GM20000 (cell line): ENCODE measurements around the gene ARHGAP26.

Experiments used
- DNase-seq: peaks from one replicate; pipeline ENCODE4 v3.0.0; 2012; ENCODE audit warnings: low spot score
- TF ChIP-seq, protein P1 (sequence below): IDR thresholded peaks from 2 replicates; pipeline ENCODE4 v1.5.1; 2012; ENCODE audit warnings: mild to moderate bottlenecking, control low read depth; ENCODE audit errors: extremely low read depth, missing control alignments

ARHGAP26 gene

DNA sequence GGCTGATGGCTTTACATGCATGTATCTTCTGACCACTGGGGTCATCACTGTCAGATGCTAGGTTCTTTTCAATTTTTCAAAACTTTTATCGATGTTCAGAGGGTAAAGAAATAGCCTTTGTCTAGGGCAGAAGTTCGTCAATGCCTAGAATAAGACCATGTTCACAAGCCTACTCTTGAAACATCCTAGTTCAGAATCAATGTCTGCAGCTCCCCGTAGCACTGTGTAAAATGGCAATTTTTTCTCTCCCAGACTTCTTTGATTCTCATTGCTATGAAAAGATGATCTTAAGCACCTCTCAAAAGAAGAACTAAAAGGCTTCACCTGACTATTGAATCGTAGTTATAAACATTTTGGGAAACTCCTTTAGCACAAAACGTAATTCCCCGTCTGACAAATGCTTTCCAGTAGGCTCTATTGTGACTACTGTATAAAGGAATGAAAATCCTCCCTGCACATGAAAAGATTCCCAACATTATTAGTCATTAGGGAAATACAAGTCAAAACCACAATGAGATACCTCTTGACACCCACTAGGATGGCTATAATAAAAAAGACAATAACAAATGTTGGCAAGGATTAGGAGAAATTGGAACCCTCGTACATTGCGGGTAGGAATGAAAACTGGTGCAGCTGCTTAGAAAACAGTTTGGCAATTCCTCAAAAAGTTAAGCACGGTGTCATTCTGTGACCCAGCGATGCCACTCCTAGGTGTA lies 263.5 kb downstream of the ARHGAP26 start:
- no peak for DNase-seq

DNA sequence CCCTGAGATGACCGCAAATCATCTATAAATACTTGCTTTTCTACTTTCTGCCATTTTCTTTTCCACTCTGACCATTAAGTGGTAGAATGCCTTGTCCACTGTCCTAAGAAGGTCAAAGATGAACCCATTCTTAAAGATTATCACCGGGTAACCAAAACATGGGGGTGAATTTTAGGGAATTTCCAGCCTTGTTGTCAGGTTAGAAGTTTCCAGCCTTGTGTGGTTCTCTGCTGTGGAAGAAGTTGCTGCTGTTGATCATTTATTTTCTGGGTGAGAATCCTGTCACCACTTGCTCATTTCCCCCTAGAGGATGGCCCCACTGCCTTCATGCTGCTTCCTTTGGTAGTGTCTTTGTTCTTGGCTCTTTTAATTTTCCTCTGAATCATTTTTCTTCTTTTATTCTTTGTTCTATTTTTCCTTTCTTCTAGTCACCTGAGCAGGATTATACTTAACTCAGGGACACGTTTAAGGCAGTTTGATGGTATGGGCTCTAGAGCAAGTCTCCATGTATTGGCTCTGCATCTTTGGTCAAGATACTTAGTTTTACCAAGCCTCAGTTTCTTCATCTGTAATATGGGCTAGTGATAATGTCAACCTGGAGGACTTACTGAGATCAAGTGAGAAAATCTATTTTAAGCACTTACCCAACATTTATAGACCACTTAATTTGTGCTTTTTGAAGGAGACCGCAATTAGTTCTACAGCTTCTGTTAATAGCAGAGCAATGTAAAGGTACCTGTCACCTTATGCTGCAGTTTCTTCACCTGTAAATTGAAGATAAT lies 266.2 kb downstream of the ARHGAP26 start:
- DNase-seq, result peak; percentile 20

More for the DNA sequence above, 263.5 kb downstream of the ARHGAP26 start:
- TF ChIP-seq, protein P1, sequence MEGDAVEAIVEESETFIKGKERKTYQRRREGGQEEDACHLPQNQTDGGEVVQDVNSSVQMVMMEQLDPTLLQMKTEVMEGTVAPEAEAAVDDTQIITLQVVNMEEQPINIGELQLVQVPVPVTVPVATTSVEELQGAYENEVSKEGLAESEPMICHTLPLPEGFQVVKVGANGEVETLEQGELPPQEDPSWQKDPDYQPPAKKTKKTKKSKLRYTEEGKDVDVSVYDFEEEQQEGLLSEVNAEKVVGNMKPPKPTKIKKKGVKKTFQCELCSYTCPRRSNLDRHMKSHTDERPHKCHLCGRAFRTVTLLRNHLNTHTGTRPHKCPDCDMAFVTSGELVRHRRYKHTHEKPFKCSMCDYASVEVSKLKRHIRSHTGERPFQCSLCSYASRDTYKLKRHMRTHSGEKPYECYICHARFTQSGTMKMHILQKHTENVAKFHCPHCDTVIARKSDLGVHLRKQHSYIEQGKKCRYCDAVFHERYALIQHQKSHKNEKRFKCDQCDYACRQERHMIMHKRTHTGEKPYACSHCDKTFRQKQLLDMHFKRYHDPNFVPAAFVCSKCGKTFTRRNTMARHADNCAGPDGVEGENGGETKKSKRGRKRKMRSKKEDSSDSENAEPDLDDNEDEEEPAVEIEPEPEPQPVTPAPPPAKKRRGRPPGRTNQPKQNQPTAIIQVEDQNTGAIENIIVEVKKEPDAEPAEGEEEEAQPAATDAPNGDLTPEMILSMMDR, result no peak

DNA sequence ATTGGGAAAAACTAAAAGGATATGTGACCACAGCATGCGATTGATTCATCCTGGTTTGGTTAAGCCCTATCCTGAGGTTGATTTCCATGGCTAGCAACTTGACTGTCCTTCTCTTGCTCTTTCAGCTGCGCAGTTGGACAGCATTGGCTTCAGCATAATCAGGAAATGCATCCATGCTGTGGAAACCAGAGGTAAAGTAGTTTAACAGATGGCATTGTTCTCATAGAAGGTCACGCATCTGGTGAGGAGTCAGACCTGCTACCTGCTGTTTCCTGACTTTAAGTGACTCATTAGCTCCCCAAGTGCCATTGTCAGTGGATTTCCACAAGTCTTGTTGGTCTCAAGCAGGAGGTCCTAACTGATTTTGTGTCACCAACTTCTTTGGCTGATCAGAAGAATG lies 266.9 kb downstream of the ARHGAP26 start:
- TF ChIP-seq, protein P1, result no peak
- no peak for DNase-seq

More for the DNA sequence above, 266.2 kb downstream of the ARHGAP26 start:
- TF ChIP-seq, protein P1, result no peak

DNA sequence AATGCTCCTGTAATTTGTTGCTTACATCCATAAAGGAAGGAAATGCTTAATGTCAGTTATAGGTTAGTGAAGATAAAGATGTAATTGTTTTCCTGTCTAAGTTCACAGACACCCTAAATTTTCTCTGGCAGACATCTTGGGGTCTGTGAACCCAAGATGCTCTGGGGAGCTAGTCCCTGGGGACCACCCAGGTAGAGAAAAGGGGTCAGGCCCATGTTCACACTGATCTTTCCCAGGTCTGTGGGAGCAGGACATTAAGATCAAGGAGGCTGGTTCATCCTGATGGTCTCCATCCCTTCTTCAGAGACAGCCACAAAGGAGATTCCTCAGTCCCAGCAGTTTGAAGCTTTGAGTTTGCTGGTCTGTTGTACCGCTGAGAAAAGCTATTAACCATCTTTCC lies 267.5 kb downstream of the ARHGAP26 start:
- TF ChIP-seq, protein P1, result no peak
- DNase-seq, result no peak

DNA sequence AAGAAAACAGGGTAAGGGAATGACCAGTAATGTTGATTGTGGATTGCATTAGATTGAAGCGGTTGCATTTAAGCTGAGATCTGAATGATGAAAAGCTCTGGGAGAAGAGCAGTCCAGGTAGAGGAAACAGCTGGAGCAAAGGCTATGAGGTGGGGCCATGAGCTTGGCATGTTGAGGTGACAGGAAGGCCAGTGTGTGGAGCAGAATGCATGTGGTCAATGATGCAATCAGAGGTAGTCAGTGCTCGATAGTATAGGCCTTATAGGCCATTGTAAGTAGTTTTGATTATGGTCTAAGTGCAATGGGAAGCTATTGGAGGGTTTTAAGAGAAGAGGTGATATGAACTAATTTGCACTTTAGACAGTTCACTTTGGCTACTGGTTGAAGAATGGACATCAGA lies 270.4 kb downstream of the ARHGAP26 start:
- no peak for DNase-seq
- TF ChIP-seq, protein P1, result no peak

DNA sequence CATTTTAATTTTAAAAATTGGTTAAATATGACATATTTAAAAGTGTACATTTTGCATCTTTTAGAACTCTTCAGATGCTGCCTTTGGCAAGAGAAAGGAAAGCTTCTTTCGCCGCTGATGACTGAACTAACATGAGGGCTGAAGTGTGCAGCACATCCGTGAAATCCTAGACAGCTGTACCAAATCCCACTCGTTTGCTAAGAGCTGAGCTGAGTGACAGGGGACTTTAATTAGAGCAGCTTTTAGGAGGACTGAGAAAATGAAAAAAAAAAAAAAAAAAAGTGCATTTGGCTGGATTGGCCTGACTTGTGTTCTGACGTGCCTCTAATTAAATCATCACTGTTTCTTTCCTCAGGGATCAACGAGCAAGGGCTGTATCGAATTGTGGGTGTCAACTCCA lies 271.3 kb downstream of the ARHGAP26 start:
- no peak for DNase-seq
- TF ChIP-seq, protein P1, result no peak

DNA sequence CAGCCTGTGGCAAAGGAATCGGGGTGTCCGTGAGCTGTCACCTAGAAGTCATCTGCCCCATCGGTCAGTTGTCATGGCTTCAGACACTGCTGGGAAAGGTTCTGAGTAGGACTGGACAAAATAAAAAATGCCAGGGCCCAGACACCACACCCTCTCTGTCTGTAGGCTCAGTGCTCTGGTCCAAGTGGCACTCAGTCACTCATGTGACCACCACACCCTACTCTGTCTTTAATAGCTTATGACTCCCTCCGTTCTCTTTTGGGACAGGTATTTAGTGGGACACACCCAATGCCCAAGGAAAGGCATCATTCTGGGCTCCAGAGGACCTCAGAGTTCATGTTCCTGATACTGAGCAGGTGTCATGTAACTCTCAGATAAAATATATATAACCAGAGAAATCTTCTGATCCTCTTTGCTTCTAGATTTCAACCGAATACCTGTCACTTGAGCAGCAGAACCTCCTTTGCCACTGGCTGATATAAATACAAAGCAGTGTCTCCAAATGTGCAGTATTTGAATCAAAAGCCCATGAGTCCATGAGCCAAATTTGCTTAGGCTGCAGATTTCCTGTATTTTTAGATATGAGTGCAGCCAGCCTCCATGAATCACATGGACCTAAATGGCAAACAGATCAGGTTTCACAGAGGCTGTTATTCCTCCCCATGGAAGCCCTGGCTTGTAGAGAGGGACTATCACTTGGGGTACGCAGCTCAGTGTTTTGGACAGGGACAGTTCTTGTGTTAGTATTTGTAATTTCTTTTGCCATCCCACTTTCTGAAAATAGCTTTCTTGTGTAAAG lies 272.0 kb downstream of the ARHGAP26 start:
- no peak for DNase-seq
- TF ChIP-seq, protein P1, result no peak
